ENCODE data around the gene AMMECR1L. TPM values are rescaled to one million over a fixed set of nuclear protein-coding genes. Genes with fewer than 3 reads are reported as not detected.

AMMECR1L gene
- total and polyA plus RNA-seq, 2 experiments from 2014 or later, result 7.8 to 17.7 TPM

GRCh38 chr2:127877136-127877535, 8.6 kb downstream of the AMMECR1L start:
- Mint-ChIP-seq H3K27me3 (ENCODE audit: insufficient read depth, low read depth, poor library complexity) (peaks cover 4% of the 10 kb centered on the region), H3K4me3 (no peak overlapping the region), H3K36me3 (ENCODE audit: low read depth) (peaks cover 35% of the 10 kb centered on the region), H3K27ac (no peak overlapping the region), H3K4me1 (peaks cover 9% of the 10 kb centered on the region; the same call in 2 of the 3 replicates), H3K9me3 (no peaks in the 10 kb centered on the region)
- Histone ChIP-seq H3K79me2 (replicated peaks; ENCODE audit: insufficient read depth) (peaks cover 97% of the 10 kb centered on the region), H2AFZ (no peak overlapping the region), H3K27ac (ENCODE audit: low read depth) (no peak overlapping the region; the same call in 1 of the 2 replicates), H3K27me3 (ENCODE audit: insufficient read depth) (no peaks in the 10 kb centered on the region), H3K4me1 (ENCODE audit: insufficient read depth) (no peaks in the 10 kb centered on the region), H4K20me1 (replicated peaks; ENCODE audit: insufficient read depth) (peaks cover 45% of the 10 kb centered on the region), H3K36me3 (ENCODE audit: insufficient read depth) (peaks cover 16% of the 10 kb centered on the region), H3F3A (replicated peaks; ENCODE audit: low read depth) (peaks cover 4% of the 10 kb centered on the region; the same call in 1 of the 2 replicates), H3K4me3 (no peak overlapping the region), H3K4me2 (no peak overlapping the region), H3K9me2 (ENCODE audit: insufficient read depth) (no peaks in the 10 kb centered on the region)
- ATAC-seq (no peak), DNase-seq (ENCODE audit: low spot score) (no peak)
- TF ChIP-seq ZNF462 (CRISPR knock-in tag; IDR thresholded peaks at IDR 0.05) (no peak), EZH2 (IDR thresholded peaks at IDR 0.05; ENCODE audit: low read depth, unreplicated experiment) (no peak), EZH2phosphoT487 (IDR thresholded peaks at IDR 0.05; ENCODE audit: unreplicated experiment) (no peak), POLR2AphosphoS5 (IDR thresholded peaks at IDR 0.05; ENCODE audit: low read depth) (no peak), CREB1 (CRISPR knock-in tag; IDR thresholded peaks at IDR 0.05; ENCODE audit: low read depth) (no peak), NANOG (IDR thresholded peaks at IDR 0.05; ENCODE audit: borderline replicate concordance) (no peak), CTCF (conservative IDR thresholded peaks at IDR 0.05; ENCODE audit: low read depth in 2 of 2) (no peak), ZNF331 (CRISPR knock-in tag; IDR thresholded peaks at IDR 0.05; ENCODE audit: low read depth) (no peak), ETS1 (IDR thresholded peaks at IDR 0.05) (no peak), JUNB (IDR thresholded peaks at IDR 0.05; ENCODE audit: unreplicated experiment) (no peak), ZNF114 (CRISPR knock-in tag; IDR thresholded peaks at IDR 0.05) (no peak), REST (IDR thresholded peaks at IDR 0.05; ENCODE audit: unreplicated experiment) (no peak), STAT1 (IDR thresholded peaks at IDR 0.05; ENCODE audit: unreplicated experiment) (no peak)
